Measurements from ENCODE around the gene SLC27A4. TPM values are rescaled to one million over a fixed set of nuclear protein-coding genes. Genes with fewer than 3 reads are reported as not detected.

SLC27A4 gene
- total and polyA plus RNA-seq, 4 donors: 6.8 to 29.7 (median 24.2) TPM

DNA sequence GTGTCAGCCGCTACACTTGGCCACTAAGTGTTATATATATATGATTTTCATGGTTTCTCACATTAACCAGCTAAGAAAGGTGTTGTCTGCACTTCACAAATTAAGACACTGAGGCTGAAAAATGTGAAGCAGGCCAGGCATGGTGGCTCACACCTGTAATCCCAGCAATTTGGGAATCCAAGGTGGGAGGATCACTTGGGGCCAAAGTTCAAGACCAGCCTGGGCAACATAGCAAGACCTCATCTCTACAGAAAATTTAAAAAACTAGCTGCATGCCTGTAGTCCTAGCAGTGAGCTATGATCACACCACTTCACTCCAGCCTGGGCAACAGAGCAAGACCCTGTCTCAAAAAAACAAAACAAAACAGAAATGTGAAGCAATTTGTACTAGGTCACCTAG, 15.9 kb upstream of the SLC27A4 start:
- no peak overlapping the region for H3K4me3 ChIP-seq
- TF ChIP-seq, protein P1, sequence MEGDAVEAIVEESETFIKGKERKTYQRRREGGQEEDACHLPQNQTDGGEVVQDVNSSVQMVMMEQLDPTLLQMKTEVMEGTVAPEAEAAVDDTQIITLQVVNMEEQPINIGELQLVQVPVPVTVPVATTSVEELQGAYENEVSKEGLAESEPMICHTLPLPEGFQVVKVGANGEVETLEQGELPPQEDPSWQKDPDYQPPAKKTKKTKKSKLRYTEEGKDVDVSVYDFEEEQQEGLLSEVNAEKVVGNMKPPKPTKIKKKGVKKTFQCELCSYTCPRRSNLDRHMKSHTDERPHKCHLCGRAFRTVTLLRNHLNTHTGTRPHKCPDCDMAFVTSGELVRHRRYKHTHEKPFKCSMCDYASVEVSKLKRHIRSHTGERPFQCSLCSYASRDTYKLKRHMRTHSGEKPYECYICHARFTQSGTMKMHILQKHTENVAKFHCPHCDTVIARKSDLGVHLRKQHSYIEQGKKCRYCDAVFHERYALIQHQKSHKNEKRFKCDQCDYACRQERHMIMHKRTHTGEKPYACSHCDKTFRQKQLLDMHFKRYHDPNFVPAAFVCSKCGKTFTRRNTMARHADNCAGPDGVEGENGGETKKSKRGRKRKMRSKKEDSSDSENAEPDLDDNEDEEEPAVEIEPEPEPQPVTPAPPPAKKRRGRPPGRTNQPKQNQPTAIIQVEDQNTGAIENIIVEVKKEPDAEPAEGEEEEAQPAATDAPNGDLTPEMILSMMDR (IDR thresholded peaks at IDR 0.05; ENCODE audit: control extremely low read depth, extremely low read depth): no peak
- peaks cover 3 to 23% (median 17%) of the 10 kb centered on the region in 4 donors for H3K36me3 ChIP-seq (ENCODE audit: control insufficient read depth in 4 of 4, insufficient read depth in 4 of 4, low read length in 4 of 4)
- no peaks in the 10 kb centered on the region for H3K27me3 ChIP-seq (ENCODE audit: control insufficient read depth in 3 of 3, insufficient read depth in 3 of 3, low read length in 2 of 3)
- no peaks in the 10 kb centered on the region for H3K9me3 ChIP-seq (ENCODE audit: control insufficient read depth in 4 of 4, insufficient read depth in 3 of 4, low read length in 3 of 4)
- no peak overlapping the region for H3K9ac ChIP-seq (ENCODE audit: insufficient read depth in 1 of 2, low read length in 2 of 2)
- no peak for ATAC-seq (ENCODE audit: insufficient read depth, low FRiP score)
- WGBS, 2 donors: 95 to 96% methylated on average over 1 of the region's 1 CpG
- no peak overlapping the region for H3K27ac ChIP-seq (ENCODE audit: low read depth in 1 of 2, low read length in 1 of 2)
- peaks cover 0 to 16% (median 7%) of the 10 kb centered on the region in 5 donors for H3K4me1 ChIP-seq (ENCODE audit: control insufficient read depth in 5 of 5, insufficient read depth in 5 of 5, low read length in 5 of 5)
- no peak for DNase-seq

DNA sequence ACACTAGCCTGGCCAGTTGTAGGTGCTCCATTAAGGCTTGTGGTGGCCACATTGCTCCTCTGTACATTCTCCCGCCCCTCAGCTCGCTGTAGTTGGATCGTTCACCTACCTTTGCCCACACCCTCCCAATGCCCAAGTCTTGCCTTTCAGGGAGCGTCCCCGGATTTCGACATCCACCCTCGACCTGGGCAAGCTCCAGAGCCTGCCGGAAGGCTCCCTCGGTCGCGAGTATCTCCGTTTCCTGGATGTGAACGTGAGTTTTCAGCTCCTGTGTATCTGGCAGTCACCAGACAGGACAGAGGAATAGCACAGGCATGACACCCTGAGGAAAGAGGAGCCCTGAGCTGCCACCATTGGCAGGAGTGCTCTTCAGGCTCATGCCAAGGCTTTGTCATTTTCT, 14.7 kb upstream of the SLC27A4 start:
- DNase-seq (no peak), ATAC-seq (ENCODE audit: insufficient read depth, low FRiP score) (no peak)
- no peaks in the 10 kb centered on the region for H3K9me3 ChIP-seq (ENCODE audit: control insufficient read depth in 4 of 4, insufficient read depth in 3 of 4, low read length in 3 of 4)
- TF ChIP-seq, protein P1 (IDR thresholded peaks at IDR 0.05; ENCODE audit: control extremely low read depth, extremely low read depth): no peak
- 77 to 83% methylated on average over 13 of the region's 13 CpGs for WGBS, 2 donors
- no peak overlapping the region for H3K27ac ChIP-seq (ENCODE audit: low read depth in 1 of 2, low read length in 1 of 2)
- no peak overlapping the region for H3K4me3 ChIP-seq
- peaks cover 3 to 21% (median 17%) of the 10 kb centered on the region in 4 donors for H3K36me3 ChIP-seq (ENCODE audit: control insufficient read depth in 4 of 4, insufficient read depth in 4 of 4, low read length in 4 of 4)
- H3K27me3 ChIP-seq (ENCODE audit: control insufficient read depth in 3 of 3, insufficient read depth in 3 of 3, low read length in 2 of 3): no peaks in the 10 kb centered on the region
- no peak overlapping the region for H3K9ac ChIP-seq (ENCODE audit: insufficient read depth in 1 of 2, low read length in 2 of 2)
- H3K4me1 ChIP-seq (ENCODE audit: control insufficient read depth in 5 of 5, insufficient read depth in 5 of 5, low read length in 5 of 5): peaks cover 0 to 16% (median 7%) of the 10 kb centered on the region in 5 donors

DNA sequence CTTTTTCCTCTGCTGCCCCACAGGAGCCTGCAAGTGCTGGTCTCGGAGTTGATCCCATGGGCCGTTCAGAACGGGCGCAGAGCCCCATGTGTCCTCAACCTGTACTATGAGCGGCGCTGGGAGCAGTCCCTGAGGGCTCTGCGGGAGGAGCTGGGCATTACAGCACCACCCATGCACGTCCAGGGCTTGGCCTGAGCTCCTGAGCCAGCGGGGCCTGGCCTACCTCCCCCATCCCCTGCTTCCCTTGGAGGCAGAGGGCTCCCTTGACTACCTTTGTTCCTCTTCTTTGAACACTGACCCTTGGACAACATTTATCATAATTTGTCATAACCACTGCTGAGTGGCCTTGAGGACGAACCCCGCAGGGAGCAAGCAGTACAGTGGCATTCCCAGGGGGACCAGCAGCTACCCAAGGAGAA, 6.9 kb upstream of the SLC27A4 start:
- 89 to 95% methylated on average over 11 of the region's 11 CpGs for WGBS, 2 donors
- no peak overlapping the region for H3K9ac ChIP-seq (ENCODE audit: insufficient read depth in 1 of 2, low read length in 2 of 2)
- no peaks in the 10 kb centered on the region for H3K9me3 ChIP-seq (ENCODE audit: control insufficient read depth in 4 of 4, insufficient read depth in 3 of 4, low read length in 3 of 4)
- no peaks in the 10 kb centered on the region for H3K4me1 ChIP-seq (ENCODE audit: control insufficient read depth in 5 of 5, insufficient read depth in 5 of 5, low read length in 5 of 5)
- ATAC-seq (ENCODE audit: insufficient read depth, low FRiP score) (no peak), DNase-seq (no peak)
- H3K27ac ChIP-seq (ENCODE audit: low read depth in 1 of 2, low read length in 1 of 2): no peak overlapping the region
- no peaks in the 10 kb centered on the region for H3K27me3 ChIP-seq (ENCODE audit: control insufficient read depth in 3 of 3, insufficient read depth in 3 of 3, low read length in 2 of 3)
- H3K36me3 ChIP-seq (ENCODE audit: control insufficient read depth in 4 of 4, insufficient read depth in 4 of 4, low read length in 4 of 4): peaks cover 2 to 20% (median 4%) of the 10 kb centered on the region in 4 donors
- TF ChIP-seq, protein P1 (IDR thresholded peaks at IDR 0.05; ENCODE audit: control extremely low read depth, extremely low read depth): no peak
- H3K4me3 ChIP-seq: no peak overlapping the region

DNA sequence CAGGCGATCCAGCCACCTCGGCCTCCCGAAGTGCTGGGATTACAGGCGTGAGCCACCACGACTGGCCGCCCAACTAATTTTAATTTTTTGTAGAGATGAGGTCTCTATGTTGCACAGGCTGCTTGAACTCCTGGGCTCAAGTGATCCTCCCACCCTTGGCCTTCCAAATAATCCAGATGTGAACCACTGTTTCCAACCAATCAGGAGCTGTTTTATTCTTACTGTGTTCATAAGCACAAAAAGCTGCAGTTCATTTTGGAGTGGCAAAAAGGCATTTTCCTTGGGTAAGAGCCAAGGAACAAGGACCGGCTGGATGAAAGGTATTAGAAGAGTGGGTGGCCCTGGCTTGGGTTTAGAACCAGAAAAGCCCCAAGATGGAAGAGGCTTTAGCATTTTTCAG, 5.2 kb upstream of the SLC27A4 start:
- no peaks in the 10 kb centered on the region for H3K27me3 ChIP-seq (ENCODE audit: control insufficient read depth in 3 of 3, insufficient read depth in 3 of 3, low read length in 2 of 3)
- H3K9me3 ChIP-seq (ENCODE audit: control insufficient read depth in 4 of 4, insufficient read depth in 3 of 4, low read length in 3 of 4): no peaks in the 10 kb centered on the region
- DNase-seq (peak; percentile 14 to 65 (median 41)), ATAC-seq (ENCODE audit: insufficient read depth, low FRiP score) (no peak)
- peak overlapping the region in 1 of 2 donors; percentile 25 for H3K9ac ChIP-seq (ENCODE audit: insufficient read depth in 1 of 2, low read length in 2 of 2)
- TF ChIP-seq, protein P1 (IDR thresholded peaks at IDR 0.05; ENCODE audit: control extremely low read depth, extremely low read depth): no peak
- no peak overlapping the region for H3K27ac ChIP-seq (ENCODE audit: low read depth in 1 of 2, low read length in 1 of 2)
- no peaks in the 10 kb centered on the region for H3K4me1 ChIP-seq (ENCODE audit: control insufficient read depth in 5 of 5, insufficient read depth in 5 of 5, low read length in 5 of 5)
- no peak overlapping the region for H3K4me3 ChIP-seq
- WGBS, 2 donors: 84 to 92% methylated on average over 7 of the region's 7 CpGs
- peaks cover 0 to 20% (median 1%) of the 10 kb centered on the region in 4 donors for H3K36me3 ChIP-seq (ENCODE audit: control insufficient read depth in 4 of 4, insufficient read depth in 4 of 4, low read length in 4 of 4)

Measured in lung (tissue), 12 donors.